GM23338 (cell line): ENCODE measurements around the gene TP53I13. TPM values are rescaled to one million over a fixed set of nuclear protein-coding genes. Genes with fewer than 3 reads are reported as not detected.

ENCODE experiments used
- ATAC-seq: fragments of 200-7000 bp; cut with Tn5 transposase; 3 replicates; pipeline ENCODE4 v1.9.1; 2020
- DNase-seq: peaks from one replicate; pipeline ENCODE4 v3.0.0-alpha.2; 2015; ENCODE audit warnings: low spot score
- H2AFZ ChIP-seq: fragments of 200-600 bp; sonication (generic); 2 replicates; pipeline ENCODE4 v1.8.0; 2016; ENCODE audit warnings: antibody characterized with exemption, mild to moderate bottlenecking, moderate library complexity
- H3F3A ChIP-seq: fragments of 200-600 bp; sonication (generic); replicated peaks from 2 replicates; pipeline ENCODE4 v1.8.0; 2017; ENCODE audit warnings: antibody characterized with exemption, mixed run types, low read depth
- H3K27ac ChIP-seq: fragments of 200-600 bp; sonication (generic); 2 replicates; pipeline ENCODE4 v1.6.1; 2016; ENCODE audit warnings: low read depth
- H3K27me3 ChIP-seq: fragments of 200-600 bp; sonication (generic); 2 replicates; pipeline ENCODE4 v1.8.0; 2016; ENCODE audit warnings: mild to moderate bottlenecking, mixed run types, moderate library complexity; ENCODE audit not compliant: insufficient read depth
- H3K36me3 ChIP-seq: fragments of 200-600 bp; sonication (generic); 2 replicates; pipeline ENCODE4 v1.8.0; 2016; ENCODE audit warnings: mild to moderate bottlenecking; ENCODE audit not compliant: insufficient read depth
- H3K4me1 ChIP-seq: fragments of 200-600 bp; sonication (generic); 2 replicates; pipeline ENCODE4 v1.8.0; 2016; ENCODE audit warnings: mild to moderate bottlenecking, moderate library complexity; ENCODE audit not compliant: insufficient read depth
- H3K4me2 ChIP-seq: fragments of 200-600 bp; sonication (generic); 2 replicates; pipeline ENCODE4 v1.7.1; 2017; ENCODE audit warnings: mixed run types
- H3K4me3 ChIP-seq: fragments of 200-600 bp; sonication (generic); 2 replicates; pipeline ENCODE4 v1.6.1; 2016; ENCODE audit warnings: mixed run types
- H3K79me2 ChIP-seq: fragments of 200-600 bp; sonication (generic); replicated peaks from 2 replicates; pipeline ENCODE4 v1.8.0; 2017; ENCODE audit warnings: mild to moderate bottlenecking; ENCODE audit not compliant: insufficient read depth
- H3K9me2 ChIP-seq: fragments of 200-600 bp; sonication (generic); 2 replicates; pipeline ENCODE4 v1.8.0; 2017; ENCODE audit not compliant: insufficient read depth
- H4K20me1 ChIP-seq: fragments of 200-600 bp; sonication (generic); replicated peaks from 2 replicates; pipeline ENCODE4 v1.8.0; 2017; ENCODE audit warnings: mild to moderate bottlenecking; ENCODE audit not compliant: insufficient read depth
- H3K27ac Mint-ChIP-seq: 2 replicates; pipeline ENCODE4 v1.8.0; 2020; ENCODE audit warnings: inconsistent platforms, mild to moderate bottlenecking, moderate library complexity, mixed read lengths
- H3K27me3 Mint-ChIP-seq: 3 replicates; pipeline ENCODE4 v1.8.0; 2022; ENCODE audit warnings: low read depth, mild to moderate bottlenecking, moderate library complexity, mixed read lengths, inconsistent platforms; ENCODE audit not compliant: insufficient read depth, poor library complexity
- H3K36me3 Mint-ChIP-seq: 3 replicates; pipeline ENCODE4 v1.8.0; 2021; ENCODE audit warnings: low read depth, mild to moderate bottlenecking, inconsistent platforms, moderate library complexity, mixed read lengths
- H3K4me1 Mint-ChIP-seq: 3 replicates; pipeline ENCODE4 v1.8.0; 2020; ENCODE audit warnings: mild to moderate bottlenecking, inconsistent platforms, mixed read lengths
- H3K4me3 Mint-ChIP-seq: 3 replicates; pipeline ENCODE4 v1.8.0; 2021; ENCODE audit warnings: moderate library complexity, mild to moderate bottlenecking, inconsistent platforms, mixed read lengths
- H3K9me3 Mint-ChIP-seq: 3 replicates; pipeline ENCODE4 v1.8.0; 2020; ENCODE audit warnings: moderate library complexity, mild to moderate bottlenecking, inconsistent platforms, mixed read lengths
- CREB1 ChIP-seq: fragments of 250-450 bp; sonication (Bioruptor Pico); IDR thresholded peaks from 2 replicates; pipeline ENCODE4 v1.5.0; 2020; ENCODE audit warnings: low read depth, mild to moderate bottlenecking, moderate library complexity
- ETS1 ChIP-seq: IDR thresholded peaks from 2 replicates; pipeline ENCODE4 v1.6.1; 2016; ENCODE audit warnings: antibody characterized with exemption
- EZH2 ChIP-seq: fragments of 200-600 bp; sonication (generic); IDR thresholded peaks from one replicate; pipeline ENCODE4 v1.8.0; 2017; ENCODE audit warnings: antibody characterized with exemption, mild to moderate bottlenecking, low read depth; ENCODE audit not compliant: unreplicated experiment
- EZH2phosphoT487 ChIP-seq: fragments of 200-600 bp; sonication (generic); IDR thresholded peaks from one replicate; pipeline ENCODE4 v1.8.1; 2018; ENCODE audit warnings: antibody characterized with exemption; ENCODE audit not compliant: unreplicated experiment
- REST ChIP-seq: IDR thresholded peaks from one replicate; pipeline ENCODE4 v1.6.1; 2018; ENCODE audit warnings: antibody characterized with exemption; ENCODE audit not compliant: unreplicated experiment
- STAT1 ChIP-seq: IDR thresholded peaks from one replicate; pipeline ENCODE4 v1.6.1; 2016; ENCODE audit warnings: antibody characterized with exemption; ENCODE audit not compliant: unreplicated experiment
- ZNF114 ChIP-seq: fragments of 250-450 bp; sonication (Bioruptor Pico); IDR thresholded peaks from 2 replicates; pipeline ENCODE4 v1.5.0; 2020; ENCODE audit warnings: mild to moderate bottlenecking, moderate library complexity
- polyA plus RNA-seq: library from polyadenylated mRNA; unstranded; fragments of >200 nt; fragmentation: Nextera tagmentation; extraction: Ambion mirVana; gene quantifications from 2 replicates; pipeline ENCODE4 v1.2.1, GENCODE V29; 2016
- total RNA-seq: library from RNA; depleted of rRNA; stranded (reverse); fragments of >200 nt; shearing (Covaris generic); gene quantifications from 2 replicates; pipeline ENCODE4 v1.2.3, GENCODE V29; 2014

TP53I13 gene
- total and polyA plus RNA-seq, 2 experiments from 2014 or later = 21.0 to 38.9 TPM

- Mint-ChIP-seq H3K4me3 (peak overlapping the region; percentile 77; the same call in 2 of the 3 replicates), H3K27ac (no peak overlapping the region), H3K9me3 (no peaks in the 10 kb centered on the region), H3K27me3 (peaks cover 31% of the 10 kb centered on the region), H3K36me3 (no peaks in the 10 kb centered on the region), H3K4me1 (peaks cover 49% of the 10 kb centered on the region)
- Histone ChIP-seq H2AFZ (no peak overlapping the region), H3K27me3 (peaks cover 5% of the 10 kb centered on the region), H3K4me3 (no peak overlapping the region), H4K20me1 (peaks cover 8% of the 10 kb centered on the region; the same call in 1 of the 2 replicates), H3K79me2 (peaks cover 22% of the 10 kb centered on the region), H3K27ac (no peak overlapping the region), H3F3A (peaks cover 20% of the 10 kb centered on the region), H3K4me2 (peak overlapping the region; percentile 90; the same call in 1 of the 2 replicates), H3K4me1 (peaks cover 51% of the 10 kb centered on the region), H3K36me3 (no peaks in the 10 kb centered on the region), H3K9me2 (no peaks in the 10 kb centered on the region)
- no peak for TF ChIP-seq STAT1
- TF ChIP-seq CREB1 = no peak
- no peak for TF ChIP-seq REST
- TF ChIP-seq EZH2 = no peak
- no peak for TF ChIP-seq ETS1
- DNase-seq (no peak), ATAC-seq (no peak)
These were observed 26.8 kb downstream of the TP53I13 start for GRCh38 chr17:29595107-29595942.

GRCh38 chr17:29595943-29596774 is 27.7 kb downstream of the TP53I13 start:
- DNase-seq (no peak), ATAC-seq (no peak)
- peaks cover 45% of the 10 kb centered on the region for H3K4me1 Mint-ChIP-seq
- Histone ChIP-seq H3K4me2 (peak overlapping the region; percentile 79), H3K27ac (no peak overlapping the region), H3K36me3 (no peaks in the 10 kb centered on the region), H3F3A (peaks cover 19% of the 10 kb centered on the region), H3K79me2 (peaks cover 28% of the 10 kb centered on the region), H3K9me2 (no peaks in the 10 kb centered on the region), H3K4me3 (no peak overlapping the region), H3K4me1 (peaks cover 46% of the 10 kb centered on the region), H4K20me1 (peaks cover 8% of the 10 kb centered on the region; the same call in 1 of the 2 replicates), H2AFZ (no peak overlapping the region), H3K27me3 (no peaks in the 10 kb centered on the region)
- no peak overlapping the region; the same call in 2 of the 3 replicates for H3K4me3 Mint-ChIP-seq
- H3K9me3 Mint-ChIP-seq = no peaks in the 10 kb centered on the region
- H3K27me3 Mint-ChIP-seq = peaks cover 23% of the 10 kb centered on the region
- H3K36me3 Mint-ChIP-seq = no peaks in the 10 kb centered on the region
- H3K27ac Mint-ChIP-seq = no peak overlapping the region
- TF ChIP-seq STAT1 (no peak), REST (no peak), ZNF114 (CRISPR knock-in tag) (no peak), EZH2phosphoT487 (no peak)
